Body of pancreas (tissue), 4 donors: ENCODE results near the gene FZD2.

Experiments used
- POLR2A ChIP-seq, 3 donors: fragments of 450-650 bp; IDR thresholded peaks; one replicate each; pipeline ENCODE4 v1.6.1; 2016; ENCODE audit warnings: antibody characterized with exemption in 3 of 3, mild to moderate bottlenecking in 2 of 3
- TF ChIP-seq, protein P1 (sequence below), 7 experiments: fragments of 450-650 bp in 4 of 7; fragments of 200-600 bp in 3 of 7; sonication (generic) in 3 of 7; IDR thresholded peaks; one replicate each; pipeline ENCODE4 v1.5.1; 2016 to 2019; ENCODE audit warnings: antibody characterized with exemption in 7 of 7

DNA sequence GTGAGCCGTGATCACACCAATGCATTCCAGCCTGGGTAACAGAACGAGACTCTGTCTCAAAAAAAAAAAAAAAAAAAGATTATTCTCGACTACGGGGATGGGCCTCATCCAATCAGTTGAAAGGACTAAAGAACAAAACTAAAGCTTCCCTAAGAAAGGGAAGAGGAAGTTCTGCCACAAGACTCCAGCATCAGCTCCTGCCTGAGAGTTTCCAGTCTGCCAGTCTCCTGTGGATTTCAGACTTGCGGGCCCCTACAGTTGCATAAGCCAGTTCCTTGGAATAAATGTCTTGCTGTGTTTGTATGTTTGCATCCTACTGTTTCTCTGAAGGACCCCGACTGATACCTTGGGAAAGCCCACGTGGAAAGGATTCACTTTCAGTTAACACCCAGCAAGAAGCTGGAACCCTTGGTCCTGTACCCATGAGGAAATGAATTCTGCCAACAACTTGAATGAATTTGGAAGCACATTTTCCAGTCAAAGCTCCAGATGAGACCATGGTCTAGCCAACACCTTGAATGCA is 26.3 kb upstream of the FZD2 start:
- TF ChIP-seq, protein P1, sequence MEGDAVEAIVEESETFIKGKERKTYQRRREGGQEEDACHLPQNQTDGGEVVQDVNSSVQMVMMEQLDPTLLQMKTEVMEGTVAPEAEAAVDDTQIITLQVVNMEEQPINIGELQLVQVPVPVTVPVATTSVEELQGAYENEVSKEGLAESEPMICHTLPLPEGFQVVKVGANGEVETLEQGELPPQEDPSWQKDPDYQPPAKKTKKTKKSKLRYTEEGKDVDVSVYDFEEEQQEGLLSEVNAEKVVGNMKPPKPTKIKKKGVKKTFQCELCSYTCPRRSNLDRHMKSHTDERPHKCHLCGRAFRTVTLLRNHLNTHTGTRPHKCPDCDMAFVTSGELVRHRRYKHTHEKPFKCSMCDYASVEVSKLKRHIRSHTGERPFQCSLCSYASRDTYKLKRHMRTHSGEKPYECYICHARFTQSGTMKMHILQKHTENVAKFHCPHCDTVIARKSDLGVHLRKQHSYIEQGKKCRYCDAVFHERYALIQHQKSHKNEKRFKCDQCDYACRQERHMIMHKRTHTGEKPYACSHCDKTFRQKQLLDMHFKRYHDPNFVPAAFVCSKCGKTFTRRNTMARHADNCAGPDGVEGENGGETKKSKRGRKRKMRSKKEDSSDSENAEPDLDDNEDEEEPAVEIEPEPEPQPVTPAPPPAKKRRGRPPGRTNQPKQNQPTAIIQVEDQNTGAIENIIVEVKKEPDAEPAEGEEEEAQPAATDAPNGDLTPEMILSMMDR (IDR thresholded peaks at IDR 0.05): no peak
- no peak for TF ChIP-seq POLR2A (IDR thresholded peaks at IDR 0.05)
